T-helper 22 cell (primary cell): ENCODE measurements around the gene CDK17.
"Not testable (repeated sequence)": the region's sequence is repeated elsewhere in the genome, so short reads cannot be mapped to it uniquely, and the experiment has no call there.

Source experiments
- DNase-seq: peaks from one replicate; pipeline ENCODE4 v3.0.0-alpha.2; 2020; ENCODE audit warnings: low read depth

CDK17 gene

GRCh38 chr12:96315741-96316481 lies 84.3 kb downstream of the CDK17 start:
- not testable (repeated sequence) for DNase-seq

- DNase-seq: no peak
Observed at GRCh38 chr12:96314723-96315122, 85.5 kb downstream of the CDK17 start.

GRCh38 chr12:96313606-96314005 lies 86.6 kb downstream of the CDK17 start:
- no peak for DNase-seq

GRCh38 chr12:96311191-96311590 lies 89.0 kb downstream of the CDK17 start:
- no peak for DNase-seq

- DNase-seq: no peak
Observed at GRCh38 chr12:96310067-96310466, 90.2 kb downstream of the CDK17 start.

DNA sequence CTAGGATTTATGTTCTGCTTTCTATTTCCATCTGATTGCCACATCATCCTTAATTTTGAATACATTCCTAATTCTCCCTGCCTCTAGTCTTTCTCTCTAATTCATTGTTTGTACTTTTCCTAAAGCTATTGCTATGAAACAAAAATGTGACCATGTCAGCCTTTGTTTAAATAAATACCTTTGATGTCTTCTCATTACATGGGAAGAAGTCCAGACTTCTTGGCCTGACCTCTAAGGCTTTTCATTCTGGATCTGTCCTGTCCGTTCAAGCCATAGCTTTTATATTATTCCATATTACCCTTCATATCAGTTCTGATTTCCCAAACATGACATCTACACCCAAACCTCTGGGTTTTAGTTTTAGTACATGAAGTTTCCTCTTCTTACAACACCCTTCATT lies 91.4 kb downstream of the CDK17 start:
- DNase-seq: no peak

DNA sequence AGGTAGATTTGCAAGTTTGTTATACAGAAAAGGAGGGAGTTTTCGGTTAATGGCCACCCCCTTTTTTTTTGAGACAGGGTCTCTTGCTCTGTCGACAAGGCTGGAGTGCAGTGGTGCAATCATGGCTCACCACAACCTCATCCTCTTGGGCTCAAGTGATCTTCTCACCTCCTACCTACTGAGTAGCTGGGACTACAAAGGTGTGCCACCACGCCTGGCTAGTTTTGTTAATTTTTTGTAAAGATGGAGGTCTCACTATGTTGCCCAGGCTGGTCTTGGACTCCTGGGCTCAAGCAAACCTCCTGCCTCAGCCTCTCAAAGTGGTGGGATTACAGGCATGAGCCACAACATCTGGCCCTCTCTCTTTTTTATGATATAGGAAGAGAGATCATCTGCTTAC lies 94.6 kb downstream of the CDK17 start:
- DNase-seq: no peak

- DNase-seq: no peak
Observed at GRCh38 chr12:96303653-96304052, 96.6 kb downstream of the CDK17 start.

DNA sequence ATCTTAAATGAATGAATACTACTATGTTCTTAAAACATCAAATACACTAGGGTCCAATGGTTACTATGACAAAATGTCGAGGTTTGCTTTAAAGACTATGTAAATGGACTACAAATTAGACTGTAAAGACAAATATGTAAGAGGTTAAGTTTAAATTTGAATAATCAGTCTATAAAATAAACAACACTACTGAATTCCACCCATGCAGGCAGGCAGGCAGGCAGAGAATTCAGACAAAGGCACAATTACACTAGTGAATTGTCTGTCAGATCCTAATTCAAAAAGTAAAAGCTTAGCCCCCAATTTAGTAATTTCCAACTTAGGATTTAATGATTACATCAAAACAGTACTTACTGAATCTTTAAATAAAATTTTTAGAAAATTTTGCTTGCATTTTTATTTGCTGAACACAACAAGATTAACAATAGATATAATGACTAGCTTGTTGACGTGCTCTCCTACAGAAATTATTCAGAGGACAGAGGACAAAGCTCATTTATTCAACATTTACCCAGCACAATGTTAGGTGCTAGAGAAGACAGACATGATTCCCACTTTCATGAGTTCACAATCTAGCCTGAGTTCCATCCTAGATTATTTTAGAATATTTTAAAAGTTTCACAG lies 97.4 kb downstream of the CDK17 start:
- no peak for DNase-seq

GRCh38 chr12:96301732-96302131 lies 98.5 kb downstream of the CDK17 start:
- DNase-seq: no peak

DNA sequence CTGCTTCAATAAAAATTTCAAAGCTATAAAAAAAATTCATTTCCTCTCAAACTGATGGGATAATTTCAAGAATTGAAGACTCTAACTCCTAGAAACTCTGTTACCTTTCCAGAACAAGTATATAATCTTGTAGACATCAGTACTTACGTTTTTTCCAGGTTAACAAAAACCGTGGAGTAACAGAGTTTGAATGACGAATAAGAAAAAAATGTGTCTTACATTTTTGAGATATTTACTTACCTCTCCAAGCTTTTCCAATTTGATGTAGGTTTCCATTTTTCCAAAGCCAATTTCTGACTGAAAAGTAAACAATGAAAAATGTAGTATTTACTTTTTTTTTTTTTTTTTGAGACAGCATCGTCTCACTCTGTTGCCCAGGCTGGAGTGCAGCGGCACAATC lies 100.2 kb downstream of the CDK17 start:
- no peak for DNase-seq

GRCh38 chr12:96297504-96297903 lies 102.7 kb downstream of the CDK17 start:
- no peak for DNase-seq

GRCh38 chr12:96295532-96296160 lies 104.6 kb downstream of the CDK17 start:
- DNase-seq: no peak

DNA sequence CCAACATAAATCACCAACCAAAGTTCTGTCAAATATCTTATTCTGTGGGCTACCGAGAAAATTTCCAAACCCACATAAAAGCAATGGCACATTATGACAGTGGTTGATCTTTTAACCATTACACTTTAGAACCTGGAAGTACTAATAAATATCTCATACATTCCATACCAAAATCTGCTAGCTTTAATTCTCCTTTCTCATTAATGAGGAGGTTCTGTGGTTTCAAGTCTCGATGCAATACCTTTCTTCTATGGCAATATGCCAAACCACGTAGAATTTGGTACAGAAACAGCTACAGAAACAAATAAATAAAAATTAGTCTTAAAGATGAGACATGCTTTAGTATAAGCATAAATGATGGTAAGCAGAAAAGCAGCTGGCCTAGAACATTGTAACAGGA lies 105.4 kb downstream of the CDK17 start:
- no peak for DNase-seq

- DNase-seq: no peak
Observed at GRCh38 chr12:96293093-96293492, 107.1 kb downstream of the CDK17 start.

DNA sequence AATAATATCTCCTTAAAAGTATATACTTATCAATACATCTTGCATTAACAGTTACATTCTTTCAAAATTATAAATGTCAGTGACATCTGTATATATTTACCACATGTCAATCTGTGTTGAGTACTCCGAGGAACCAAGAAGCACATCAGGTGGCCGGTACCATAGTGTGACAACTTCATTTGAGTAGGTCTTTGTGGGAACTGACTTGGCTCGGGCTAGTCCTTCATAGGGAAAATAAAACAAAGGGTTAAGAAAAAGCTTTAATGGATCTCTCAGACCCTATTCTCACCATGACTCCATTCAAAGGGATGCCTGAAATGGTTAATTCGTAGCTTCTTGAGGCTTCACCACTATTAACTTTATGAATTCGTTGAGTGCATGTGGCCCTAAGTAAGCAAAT lies 111.2 kb downstream of the CDK17 start:
- no peak for DNase-seq

DNA sequence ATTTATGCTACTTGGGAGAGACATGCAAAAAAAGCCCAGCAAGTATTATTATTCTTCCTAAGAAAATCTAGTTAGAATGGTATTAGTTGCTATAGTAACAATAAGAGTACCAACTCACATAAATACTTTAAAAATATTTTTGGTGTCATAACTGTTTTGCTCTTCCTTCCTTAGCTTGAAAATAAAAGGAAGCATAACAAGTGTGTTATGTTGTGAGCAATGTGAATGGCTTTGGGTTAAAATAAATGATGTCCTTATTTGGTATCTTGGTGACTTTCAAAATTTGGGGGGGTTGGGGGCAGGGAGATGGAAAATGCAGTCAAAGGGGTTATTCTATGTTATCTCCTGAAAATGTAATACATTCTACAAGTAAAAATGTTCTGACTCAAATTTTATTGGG lies 115.1 kb downstream of the CDK17 start:
- DNase-seq: no peak

DNA sequence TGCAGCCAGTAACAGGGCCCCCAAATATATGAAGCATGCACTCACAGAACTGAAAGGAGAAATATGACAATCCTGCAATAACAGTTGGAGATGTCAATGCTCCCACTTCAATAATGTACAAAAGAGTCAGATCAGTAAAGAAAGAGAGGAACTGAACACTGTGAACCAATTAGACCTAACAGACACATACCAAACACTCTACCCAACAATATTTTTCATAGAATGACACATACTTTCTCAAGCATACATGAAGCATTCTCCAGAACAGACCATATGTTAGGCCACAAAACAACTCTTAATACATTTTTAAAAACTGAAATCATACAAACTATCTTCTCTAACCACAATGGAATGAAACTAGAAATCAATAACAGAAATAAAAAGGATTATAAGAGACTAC lies 125.9 kb downstream of the CDK17 start:
- DNase-seq: no peak

DNA sequence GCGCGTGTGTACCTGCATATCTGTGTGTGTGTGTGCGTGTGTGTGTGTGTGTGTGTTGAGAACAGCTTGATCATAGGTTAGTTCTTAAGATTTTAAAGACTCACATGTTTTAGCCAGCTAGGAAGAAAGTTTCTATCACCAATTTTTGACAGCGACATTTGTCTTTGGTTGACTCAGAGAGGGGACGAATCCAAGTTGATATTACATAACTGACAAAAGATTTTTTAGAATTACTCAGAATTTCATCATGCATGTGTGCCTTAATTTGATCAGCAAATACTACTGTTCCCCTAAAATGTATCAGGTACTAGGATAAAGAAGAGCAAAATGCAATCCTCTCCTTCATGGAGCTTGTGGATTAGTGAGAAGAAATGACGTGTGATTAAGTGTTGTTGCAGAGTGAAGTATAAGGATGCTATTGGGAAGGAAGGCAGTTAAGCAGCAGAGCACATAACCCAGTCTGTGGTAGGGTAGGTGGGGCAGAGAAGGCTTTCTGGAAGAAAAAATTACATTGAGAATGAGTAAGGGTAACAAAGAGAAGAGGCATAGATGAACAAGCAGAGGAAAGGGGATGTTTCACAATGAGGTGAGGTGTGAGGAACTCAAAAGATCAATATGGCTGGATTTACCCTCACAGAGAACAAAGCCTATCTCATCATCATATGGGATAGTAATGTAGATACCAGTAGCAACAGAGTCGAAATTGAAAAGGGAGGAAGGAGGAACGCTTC lies 128.6 kb downstream of the CDK17 start:
- no peak for DNase-seq

GRCh38 chr12:96266238-96266637 lies 134.0 kb downstream of the CDK17 start:
- DNase-seq: no peak

GRCh38 chr12:96265836-96266235 lies 134.4 kb downstream of the CDK17 start:
- no peak for DNase-seq

GRCh38 chr12:96265400-96265799 lies 134.8 kb downstream of the CDK17 start:
- DNase-seq: no peak

DNA sequence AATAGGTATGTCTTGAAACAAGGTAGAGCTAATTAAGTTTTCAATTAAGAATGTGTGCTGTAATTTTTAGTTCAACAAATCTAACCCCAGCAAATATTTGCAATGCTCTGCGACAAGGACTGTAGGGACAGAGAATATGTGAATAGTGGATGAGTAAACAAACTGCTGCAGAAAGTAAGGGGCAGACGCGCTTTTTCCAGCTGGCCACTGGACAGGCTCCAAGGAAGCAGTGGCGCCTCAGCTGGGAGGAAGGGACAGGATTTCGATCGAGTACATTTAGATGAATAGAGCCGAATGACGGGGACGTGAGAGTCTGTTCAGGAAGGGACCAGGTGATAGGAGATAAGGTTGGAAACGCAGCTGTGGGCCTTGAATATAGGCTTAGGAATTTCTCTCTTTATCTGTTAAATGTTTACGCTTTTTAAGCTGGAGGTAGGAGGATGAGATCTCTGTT lies 136.8 kb downstream of the CDK17 start:
- DNase-seq: no peak
